Lung (tissue), 12 donors: ENCODE data around the gene TMED7. TPM values are rescaled to one million over a fixed set of nuclear protein-coding genes. Genes with fewer than 3 reads are reported as not detected.

Experiments
- ATAC-seq: fragments of 200-7000 bp; cut with Tn5 transposase; one replicate; pipeline ENCODE4 v1.9.1; 2020; ENCODE audit warnings: moderate number of reproducible peaks; ENCODE audit not compliant: insufficient read depth, low FRiP score
- DNase-seq, 3 donors: peaks; one replicate each; pipeline ENCODE4 v3.0.0-alpha.2; 2013 to 2017
- H3K27ac ChIP-seq, 2 donors: one replicate each; pipeline ENCODE4 v1.5.1; 2013; ENCODE audit warnings: mild to moderate bottlenecking in 2 of 2, moderate library complexity in 2 of 2, control low read depth in 1 of 2, inconsistent platforms in 1 of 2, low read depth in 1 of 2, low read length in 1 of 2
- H3K27me3 ChIP-seq, 3 donors: one replicate each; pipeline ENCODE4 v1.5.1; 2013; ENCODE audit warnings: low read length in 2 of 3; ENCODE audit not compliant: control insufficient read depth in 3 of 3, insufficient read depth in 3 of 3
- H3K36me3 ChIP-seq, 4 donors: one replicate each; pipeline ENCODE4 v1.5.1; 2013; ENCODE audit warnings: low read length in 4 of 4, mild to moderate bottlenecking in 1 of 4, moderate library complexity in 1 of 4; ENCODE audit not compliant: control insufficient read depth in 4 of 4, insufficient read depth in 4 of 4
- H3K4me1 ChIP-seq, 5 donors: one replicate each; pipeline ENCODE4 v1.5.1; 2013; ENCODE audit warnings: low read length in 5 of 5, mild to moderate bottlenecking in 2 of 5, moderate library complexity in 1 of 5; ENCODE audit not compliant: control insufficient read depth in 5 of 5, insufficient read depth in 5 of 5
- H3K4me3 ChIP-seq: one replicate; pipeline ENCODE4 v1.5.1; 2013; ENCODE audit warnings: mild to moderate bottlenecking, control low read depth, moderate library complexity
- H3K9ac ChIP-seq, 2 donors: one replicate each; pipeline ENCODE4 v1.5.1; 2013; ENCODE audit warnings: low read length in 2 of 2, control low read depth in 1 of 2; ENCODE audit not compliant: insufficient read depth in 1 of 2
- H3K9me3 ChIP-seq, 4 donors: one replicate each; pipeline ENCODE4 v1.5.1; 2013; ENCODE audit warnings: low read length in 3 of 4, mild to moderate bottlenecking in 1 of 4, moderate library complexity in 1 of 4; ENCODE audit not compliant: control insufficient read depth in 4 of 4, insufficient read depth in 3 of 4
- CTCF ChIP-seq: IDR thresholded peaks from 2 replicates; pipeline ENCODE4 v1.5.1; 2012; ENCODE audit warnings: mild to moderate bottlenecking; ENCODE audit errors: control extremely low read depth, extremely low read depth
- WGBS, 2 donors: extraction: QIAGEN DNeasy Blood & Tissue Kit; methylation state at CpG; one replicate each; pipeline ENCODE4 v1.1.7; 2013; 5-methylcytosine and 5-hydroxymethylcytosine counted together
- polyA plus RNA-seq, 2 donors: library from polyadenylated mRNA; stranded (reverse); fragments of 200-250 nt; gene quantifications; one replicate each; pipeline ENCODE4 v1.2.1, GENCODE V29; 2013
- total RNA-seq, 2 donors: library from RNA; depleted of rRNA in 1 of 2; stranded (reverse); fragments of >200 nt in 1 of 2; gene quantifications; one replicate each; pipeline ENCODE4 v1.2.1, GENCODE V29; 2014 to 2021
- donor health status: control.
- donor health status: control.
- donor health status: Bipolar disorder and iron deficiency.
- donor health status: healthy.
- donor health status: DM: yes; HTN: yes; CAD: no.

Gene TMED7
- total and polyA plus RNA-seq, 4 donors = 19.9 to 141 (median 73.1) TPM

GRCh38 chr5:115636008-115636407, 10.2 kb upstream of the TMED7 start:
- Histone ChIP-seq H3K36me3 (no peaks in the 10 kb centered on the region), H3K9ac (no peak overlapping the region), H3K27me3 (no peaks in the 10 kb centered on the region), H3K9me3 (no peaks in the 10 kb centered on the region), H3K4me1 (peaks cover 0 to 18% (median 3%) of the 10 kb centered on the region in 5 donors), H3K27ac (no peak overlapping the region), H3K4me3 (no peak overlapping the region)
- no peak for DNase-seq
- WGBS, 2 donors = 90 to 96% methylated on average over 1 of the region's 1 CpG
- TF ChIP-seq CTCF = no peak
- no peak for ATAC-seq

- 4 to 5% methylated on average over 8 of the region's 8 CpGs for WGBS, 2 donors
- no peaks in the 10 kb centered on the region for H3K36me3 ChIP-seq
- H3K4me3 ChIP-seq = no peak overlapping the region
- peak; percentile 94 for TF ChIP-seq CTCF
- H3K9ac ChIP-seq = peak overlapping the region; percentile 33 to 79
- no peaks in the 10 kb centered on the region for H3K9me3 ChIP-seq
- peak; percentile 93 to 96 (median 95) for DNase-seq
- H3K27ac ChIP-seq = peak overlapping the region; percentile 16 to 76
- H3K4me1 ChIP-seq = peaks cover 0 to 18% (median 3%) of the 10 kb centered on the region in 5 donors
- peak; percentile 96 for ATAC-seq
- H3K27me3 ChIP-seq = no peaks in the 10 kb centered on the region
Measured at GRCh38 chr5:115634343-115635132, 8.7 kb upstream of the TMED7 start.

- Histone ChIP-seq H3K27ac (no peak overlapping the region), H3K9me3 (no peaks in the 10 kb centered on the region), H3K4me3 (no peak overlapping the region), H3K4me1 (peaks cover 0 to 18% (median 3%) of the 10 kb centered on the region in 5 donors), H3K9ac (no peak overlapping the region), H3K36me3 (no peaks in the 10 kb centered on the region), H3K27me3 (no peaks in the 10 kb centered on the region)
- TF ChIP-seq CTCF = no peak
- WGBS, 2 donors = 82 to 94% methylated on average over 1 of the region's 1 CpG
- DNase-seq (no peak), ATAC-seq (no peak)
Measured at GRCh38 chr5:115629903-115630302, 4.1 kb upstream of the TMED7 start.
